ENCODE data around the gene TNNC1. TPM values are rescaled to one million over a fixed set of nuclear protein-coding genes. Genes with fewer than 3 reads are reported as not detected.
A peak's percentile ranks its signal among the peaks of the same experiment; 100 is the strongest.

The TNNC1 gene
- total and polyA plus RNA-seq, 4 donors = 0.21 to 0.75 (median 0.35) TPM

- peaks cover 0 to 19% (median 10%) of the 10 kb centered on the region in 4 donors for H3K4me1 ChIP-seq (ENCODE audit: control insufficient read depth in 4 of 4, insufficient read depth in 4 of 4, low read length in 3 of 4)
- H3K4me3 ChIP-seq (ENCODE audit: low read depth in 1 of 3, low read length in 3 of 3) = peak overlapping the region; percentile 56 to 88 (median 66)
- H3K27ac ChIP-seq (ENCODE audit: low read depth in 1 of 2, low read length in 2 of 2) = peak overlapping the region; percentile 81 to 86
- H3K27me3 ChIP-seq (ENCODE audit: control insufficient read depth in 4 of 4, insufficient read depth in 4 of 4, low read length in 3 of 4) = no peaks in the 10 kb centered on the region
- peak overlapping the region; percentile 2 to 72 for H3K9ac ChIP-seq (ENCODE audit: low read depth in 1 of 2, low read length in 2 of 2)
- TF ChIP-seq RXRA (IDR thresholded peaks at IDR 0.05) = no peak
- TF ChIP-seq FOXA1 (IDR thresholded peaks at IDR 0.05) = no peak
- no peak for TF ChIP-seq CTCF (IDR thresholded peaks at IDR 0.05; ENCODE audit: low read depth, low read length, missing input control)
- no peak for TF ChIP-seq NR2F2 (IDR thresholded peaks at IDR 0.05)
- no peak for TF ChIP-seq SP1 (IDR thresholded peaks at IDR 0.05)
- TF ChIP-seq FOXA2 (IDR thresholded peaks at IDR 0.05) = no peak
- TF ChIP-seq HNF4A (conservative IDR thresholded peaks at IDR 0.05) = no peak
- TF ChIP-seq ATF3 (IDR thresholded peaks at IDR 0.05) = no peak
- TF ChIP-seq EGR1 (IDR thresholded peaks at IDR 0.05; ENCODE audit: low read depth in 2 of 2) = no peak
- TF ChIP-seq HNF4G (IDR thresholded peaks at IDR 0.05) = no peak
- no peak for TF ChIP-seq JUND (IDR thresholded peaks at IDR 0.05)
- WGBS = 51% methylated on average over 13 of the region's 13 CpGs
- no peaks in the 10 kb centered on the region for H3K9me3 ChIP-seq (ENCODE audit: control insufficient read depth in 4 of 4, low read length in 3 of 4)
- peaks cover 4 to 30% (median 18%) of the 10 kb centered on the region in 4 donors for H3K36me3 ChIP-seq (ENCODE audit: control insufficient read depth in 4 of 4, insufficient read depth in 3 of 4, low read depth in 1 of 4, low read length in 3 of 4)
- DNase-seq (ENCODE audit: low spot score) = no peak
Observed at GRCh38 chr3:52456169-52456799, 2.4 kb upstream of the TNNC1 start.

GRCh38 chr3:52455283-52456168, 1.7 kb upstream of the TNNC1 start, which contains the start of gene NISCH:
Gene NISCH (plus strand): TSS chr3:52455604. CDS start chr3:52455642, 38 bp downstream.
- no peaks in the 10 kb centered on the region for H3K27me3 ChIP-seq (ENCODE audit: control insufficient read depth in 4 of 4, insufficient read depth in 4 of 4, low read length in 3 of 4)
- TF ChIP-seq YY1 (IDR thresholded peaks at IDR 0.05) (peak; percentile 90), HNF4A (conservative IDR thresholded peaks at IDR 0.05) (peak in 1 of 2 donors; percentile 26), EGR1 (IDR thresholded peaks at IDR 0.05; ENCODE audit: low read depth in 2 of 2) (peak in 1 of 2 donors; percentile 75), NR2F2 (IDR thresholded peaks at IDR 0.05) (no peak)
- no peaks in the 10 kb centered on the region for H3K9me3 ChIP-seq (ENCODE audit: control insufficient read depth in 4 of 4, low read length in 3 of 4)
- DNase-seq (ENCODE audit: low spot score) = peak; percentile 93
- H3K4me3 ChIP-seq (ENCODE audit: low read depth in 1 of 3, low read length in 3 of 3) = peak within 1 kb of the TSS; percentile 74 to 88 (median 85)
- 2% methylated on average over 86 of the region's 86 CpGs for WGBS
- peaks cover 0 to 23% (median 11%) of the 10 kb centered on the region in 4 donors for H3K4me1 ChIP-seq (ENCODE audit: control insufficient read depth in 4 of 4, insufficient read depth in 4 of 4, low read length in 3 of 4)
- peak within 1 kb of the TSS; percentile 92 to 96 for H3K9ac ChIP-seq (ENCODE audit: low read depth in 1 of 2, low read length in 2 of 2)
- peaks cover 0 to 23% (median 11%) of the 10 kb centered on the region in 4 donors for H3K36me3 ChIP-seq (ENCODE audit: control insufficient read depth in 4 of 4, insufficient read depth in 3 of 4, low read depth in 1 of 4, low read length in 3 of 4)
- peak within 1 kb of the TSS; percentile 86 to 91 for H3K27ac ChIP-seq (ENCODE audit: low read depth in 1 of 2, low read length in 2 of 2)

GRCh38 chr3:52454938-52455282, 1.1 kb upstream of the TNNC1 start:
- no peak for TF ChIP-seq NR2F2 (IDR thresholded peaks at IDR 0.05)
- no peak for TF ChIP-seq GABPA (IDR thresholded peaks at IDR 0.05 in 1 of 2, conservative IDR thresholded peaks at IDR 0.05 in 1 of 2)
- no peak for TF ChIP-seq HNF4A (conservative IDR thresholded peaks at IDR 0.05)
- no peak for TF ChIP-seq MAX (IDR thresholded peaks at IDR 0.05)
- TF ChIP-seq ZBTB33 (IDR thresholded peaks at IDR 0.05) = no peak
- TF ChIP-seq YY1 (IDR thresholded peaks at IDR 0.05) = no peak
- TF ChIP-seq RAD21 (IDR thresholded peaks at IDR 0.05) = no peak
- TF ChIP-seq EGR1 (IDR thresholded peaks at IDR 0.05; ENCODE audit: low read depth in 2 of 2) = no peak
- no peak for TF ChIP-seq RXRA (IDR thresholded peaks at IDR 0.05)
- no peak for TF ChIP-seq SP1 (IDR thresholded peaks at IDR 0.05)
- no peak for TF ChIP-seq CTCF (IDR thresholded peaks at IDR 0.05; ENCODE audit: low read depth, low read length, missing input control)
- no peak for TF ChIP-seq JUND (IDR thresholded peaks at IDR 0.05)
- TF ChIP-seq TAF1 (conservative IDR thresholded peaks at IDR 0.05) = no peak
- TF ChIP-seq ATF3 (IDR thresholded peaks at IDR 0.05) = no peak
- no peaks in the 10 kb centered on the region for H3K27me3 ChIP-seq (ENCODE audit: control insufficient read depth in 4 of 4, insufficient read depth in 4 of 4, low read length in 3 of 4)
- no peaks in the 10 kb centered on the region for H3K9me3 ChIP-seq (ENCODE audit: control insufficient read depth in 4 of 4, low read length in 3 of 4)
- WGBS = 62% methylated on average over 11 of the region's 11 CpGs
- peak overlapping the region; percentile 74 to 88 (median 85) for H3K4me3 ChIP-seq (ENCODE audit: low read depth in 1 of 3, low read length in 3 of 3)
- DNase-seq (ENCODE audit: low spot score) = no peak
- peak overlapping the region; percentile 92 to 96 for H3K9ac ChIP-seq (ENCODE audit: low read depth in 1 of 2, low read length in 2 of 2)
- H3K36me3 ChIP-seq (ENCODE audit: control insufficient read depth in 4 of 4, insufficient read depth in 3 of 4, low read depth in 1 of 4, low read length in 3 of 4) = peaks cover 0 to 17% (median 8%) of the 10 kb centered on the region in 4 donors
- peaks cover 0 to 29% (median 16%) of the 10 kb centered on the region in 4 donors for H3K4me1 ChIP-seq (ENCODE audit: control insufficient read depth in 4 of 4, insufficient read depth in 4 of 4, low read length in 3 of 4)
- H3K27ac ChIP-seq (ENCODE audit: low read depth in 1 of 2, low read length in 2 of 2) = peak overlapping the region; percentile 86 to 91

Data from liver (tissue), 9 donors.